Measurements from ENCODE around the gene TSEN34.
"Not testable (repeated sequence)": the region's sequence is repeated elsewhere in the genome, so short reads cannot be mapped to it uniquely, and the experiment has no call there.

The TSEN34 gene

GRCh38 chr19:54230031-54230430 lies 38.9 kb downstream of the TSEN34 start:
- Histone ChIP-seq H3F3A (ENCODE audit: control insufficient read depth, insufficient read depth) (peaks cover 5% of the 10 kb centered on the region), H3K36me3 (ENCODE audit: control insufficient read depth, low read length) (no peaks in the 10 kb centered on the region), H4K20me1 (ENCODE audit: control insufficient read depth, insufficient read depth, low read depth, low read length) (no peaks in the 10 kb centered on the region), H3K27ac (ENCODE audit: low read depth, low read length) (no peak overlapping the region), H3K4me1 (ENCODE audit: control insufficient read depth, low read length) (no peaks in the 10 kb centered on the region), H3K27me3 (ENCODE audit: control insufficient read depth, low read length) (peaks cover 29% of the 10 kb centered on the region), H3K9me2 (replicated peaks; ENCODE audit: control insufficient read depth, low read length) (no peaks in the 10 kb centered on the region), H3K79me2 (ENCODE audit: control insufficient read depth, low read length) (no peaks in the 10 kb centered on the region), H3K4me2 (ENCODE audit: low read length) (no peak overlapping the region), H3K4me3 (ENCODE audit: low read length) (no peak overlapping the region), H3K9me3 (ENCODE audit: control insufficient read depth, insufficient read depth, low read length) (no peaks in the 10 kb centered on the region; the same call in 1 of the 2 replicates)
- TF ChIP-seq CTCF (IDR thresholded peaks at IDR 0.05; ENCODE audit: low read depth, low read length, poor library complexity, severe bottlenecking) (no peak), EZH2phosphoT487 (IDR thresholded peaks at IDR 0.05; ENCODE audit: borderline replicate concordance, low read length) (no peak)

- Histone ChIP-seq H3K4me1 (ENCODE audit: control insufficient read depth, low read length) (no peaks in the 10 kb centered on the region), H3K4me2 (ENCODE audit: low read length) (no peak overlapping the region), H4K20me1 (ENCODE audit: control insufficient read depth, insufficient read depth, low read depth, low read length) (no peaks in the 10 kb centered on the region), H3K36me3 (ENCODE audit: control insufficient read depth, low read length) (no peaks in the 10 kb centered on the region), H3K4me3 (ENCODE audit: low read length) (no peak overlapping the region), H3F3A (ENCODE audit: control insufficient read depth, insufficient read depth) (no peaks in the 10 kb centered on the region), H3K9me3 (ENCODE audit: control insufficient read depth, insufficient read depth, low read length) (no peaks in the 10 kb centered on the region; the same call in 1 of the 2 replicates), H3K9me2 (replicated peaks; ENCODE audit: control insufficient read depth, low read length) (no peaks in the 10 kb centered on the region), H3K27me3 (ENCODE audit: control insufficient read depth, low read length) (peaks cover 39% of the 10 kb centered on the region), H3K79me2 (ENCODE audit: control insufficient read depth, low read length) (no peaks in the 10 kb centered on the region), H3K27ac (ENCODE audit: low read depth, low read length) (no peak overlapping the region)
- TF ChIP-seq CTCF (IDR thresholded peaks at IDR 0.05; ENCODE audit: low read depth, low read length, poor library complexity, severe bottlenecking) (peak; percentile 100), EZH2phosphoT487 (IDR thresholded peaks at IDR 0.05; ENCODE audit: borderline replicate concordance, low read length) (no peak)
These were observed 40.2 kb downstream of the TSEN34 start for GRCh38 chr19:54231077-54231931.

GRCh38 chr19:54233941-54234340 lies 42.8 kb downstream of the TSEN34 start:
- no peaks in the 10 kb centered on the region for H3K4me1 ChIP-seq (ENCODE audit: control insufficient read depth, low read length)
- no peak for TF ChIP-seq EZH2phosphoT487 (IDR thresholded peaks at IDR 0.05; ENCODE audit: borderline replicate concordance, low read length)
- no peak for TF ChIP-seq CTCF (IDR thresholded peaks at IDR 0.05; ENCODE audit: low read depth, low read length, poor library complexity, severe bottlenecking)
- no peaks in the 10 kb centered on the region for H3K9me2 ChIP-seq (replicated peaks; ENCODE audit: control insufficient read depth, low read length)
- H3F3A ChIP-seq (ENCODE audit: control insufficient read depth, insufficient read depth) = no peaks in the 10 kb centered on the region
- H3K27ac ChIP-seq (ENCODE audit: low read depth, low read length) = no peak overlapping the region
- H3K79me2 ChIP-seq (ENCODE audit: control insufficient read depth, low read length) = no peaks in the 10 kb centered on the region
- no peak overlapping the region for H3K4me3 ChIP-seq (ENCODE audit: low read length)
- peaks cover 52% of the 10 kb centered on the region for H3K27me3 ChIP-seq (ENCODE audit: control insufficient read depth, low read length)
- no peaks in the 10 kb centered on the region; the same call in 1 of the 2 replicates for H3K9me3 ChIP-seq (ENCODE audit: control insufficient read depth, insufficient read depth, low read length)
- H4K20me1 ChIP-seq (ENCODE audit: control insufficient read depth, insufficient read depth, low read depth, low read length) = no peaks in the 10 kb centered on the region
- H3K4me2 ChIP-seq (ENCODE audit: low read length) = no peak overlapping the region
- no peaks in the 10 kb centered on the region for H3K36me3 ChIP-seq (ENCODE audit: control insufficient read depth, low read length)

DNA sequence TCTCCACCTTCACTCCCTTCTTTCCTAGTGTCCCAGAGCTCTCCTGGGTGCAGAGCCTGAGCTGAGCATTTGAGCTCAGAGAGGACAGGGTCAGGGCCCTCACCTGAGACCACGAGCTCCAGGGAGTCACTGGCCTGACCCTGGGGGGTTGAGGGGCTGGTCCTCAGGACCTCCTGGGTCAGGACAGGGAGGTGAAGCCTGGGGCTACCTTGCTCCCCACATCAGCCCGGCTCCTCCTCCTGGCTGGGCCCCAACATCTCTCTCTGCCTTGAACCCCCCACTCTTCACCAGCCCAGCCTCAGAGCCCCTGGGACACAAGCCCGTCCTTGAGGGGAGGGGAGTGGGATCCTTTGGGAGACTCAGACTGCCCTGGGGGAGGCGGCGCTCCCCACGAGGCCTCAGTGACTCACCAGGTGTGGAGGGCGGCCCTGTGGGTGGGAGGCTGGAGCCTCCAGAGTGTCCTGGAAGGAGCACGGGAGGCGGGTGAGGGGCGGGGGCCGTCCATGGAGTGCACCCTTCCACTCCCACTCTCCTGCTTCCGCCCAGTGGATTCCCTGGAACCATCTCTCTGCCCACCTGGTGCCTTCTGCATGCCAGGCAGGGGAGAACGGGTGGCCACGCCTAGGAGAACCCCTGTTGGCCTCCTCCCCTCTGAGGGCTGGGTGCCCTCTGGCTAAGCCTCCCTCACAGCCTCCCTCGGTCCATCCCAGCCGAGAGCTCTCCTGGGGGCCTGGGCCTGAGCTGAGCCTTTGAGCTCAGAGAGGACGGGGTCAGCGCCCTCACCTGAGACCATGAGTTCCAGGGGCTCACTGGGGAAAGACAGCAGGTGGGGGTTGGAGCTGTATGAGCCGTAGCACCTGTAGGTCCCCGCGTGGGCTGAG lies 48.6 kb downstream of the TSEN34 start:
- not testable (repeated sequence) for H3K79me2 ChIP-seq (ENCODE audit: control insufficient read depth, low read length); H4K20me1 ChIP-seq (ENCODE audit: control insufficient read depth, insufficient read depth, low read depth, low read length); H3K9me3 ChIP-seq (ENCODE audit: control insufficient read depth, insufficient read depth, low read length); H3F3A ChIP-seq (ENCODE audit: control insufficient read depth, insufficient read depth); H3K36me3 ChIP-seq (ENCODE audit: control insufficient read depth, low read length); H3K27ac ChIP-seq (ENCODE audit: low read depth, low read length); H3K9me2 ChIP-seq (replicated peaks; ENCODE audit: control insufficient read depth, low read length); H3K4me3 ChIP-seq (ENCODE audit: low read length); H3K4me1 ChIP-seq (ENCODE audit: control insufficient read depth, low read length); H3K4me2 ChIP-seq (ENCODE audit: low read length)
- peaks cover 27% of the 10 kb centered on the region for H3K27me3 ChIP-seq (ENCODE audit: control insufficient read depth, low read length)

DNA sequence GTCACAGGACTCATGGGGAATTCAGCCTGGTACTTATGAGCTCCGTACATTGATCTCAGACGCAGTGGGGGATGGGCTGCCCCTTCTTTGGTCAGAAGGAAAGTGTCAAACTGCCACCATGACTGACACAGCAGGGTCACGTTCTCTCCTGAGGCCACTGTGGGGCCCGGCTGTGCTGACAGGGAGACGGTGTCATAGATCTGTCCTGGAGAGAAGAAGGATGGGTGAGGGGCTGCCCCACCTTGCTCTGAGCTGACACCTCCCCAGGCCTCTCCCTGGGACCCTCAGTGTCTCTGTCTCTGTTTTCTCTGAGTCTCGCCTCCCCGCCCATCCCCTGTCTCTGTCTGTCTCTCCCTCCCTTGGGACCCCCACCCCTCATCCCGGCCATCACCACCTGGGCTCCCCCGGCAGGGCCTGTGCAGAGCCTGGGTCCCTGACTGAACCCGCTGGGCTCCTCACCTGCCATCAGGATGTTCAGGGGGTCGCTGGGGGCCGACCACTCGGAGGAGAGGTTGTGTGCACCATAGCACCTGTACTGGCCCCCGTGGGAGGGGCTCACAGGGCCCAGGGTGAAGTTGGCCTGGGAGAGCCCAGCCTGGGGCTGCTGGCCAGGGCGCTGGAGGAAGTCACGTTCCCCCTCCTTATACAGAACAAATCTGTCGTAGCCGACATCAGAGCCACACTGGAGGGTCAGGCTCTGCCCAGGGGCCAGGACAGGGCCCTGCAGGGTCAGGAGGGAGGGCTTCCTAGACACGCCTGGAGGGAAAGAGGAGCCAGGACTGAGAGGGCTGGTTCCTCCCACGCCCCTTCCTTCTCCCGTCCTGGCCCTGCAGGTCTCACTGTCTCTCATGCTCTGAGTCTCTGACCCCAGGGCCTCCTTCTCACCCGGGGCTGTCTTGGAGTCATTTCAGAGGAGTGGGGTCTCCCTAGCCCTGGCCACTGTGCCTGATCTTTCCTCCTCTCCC lies 49.5 kb downstream of the TSEN34 start:
- H3K4me1 ChIP-seq (ENCODE audit: control insufficient read depth, low read length); H4K20me1 ChIP-seq (ENCODE audit: control insufficient read depth, insufficient read depth, low read depth, low read length); H3K27ac ChIP-seq (ENCODE audit: low read depth, low read length); H3K9me3 ChIP-seq (ENCODE audit: control insufficient read depth, insufficient read depth, low read length); H3K9me2 ChIP-seq (replicated peaks; ENCODE audit: control insufficient read depth, low read length); H3K36me3 ChIP-seq (ENCODE audit: control insufficient read depth, low read length); H3K4me3 ChIP-seq (ENCODE audit: low read length); H3K4me2 ChIP-seq (ENCODE audit: low read length); H3K79me2 ChIP-seq (ENCODE audit: control insufficient read depth, low read length); H3F3A ChIP-seq (ENCODE audit: control insufficient read depth, insufficient read depth): not testable (repeated sequence)
- peaks cover 21% of the 10 kb centered on the region for H3K27me3 ChIP-seq (ENCODE audit: control insufficient read depth, low read length)
